ENCODE measurements around the gene OSCP1.

- TF ChIP-seq CTCF (IDR thresholded peaks at IDR 0.05) = no peak
- TF ChIP-seq POLR2A (IDR thresholded peaks at IDR 0.05) = no peak
These were observed 29.8 kb downstream of the OSCP1 start for GRCh38 chr1:36420409-36420808.
